ENCODE measurements around the gene STRADB. TPM values are rescaled to one million over a fixed set of nuclear protein-coding genes. Genes with fewer than 3 reads are reported as not detected.

The STRADB gene
- total RNA-seq, 1 experiment from 2014 or later: 42.1 TPM

Other genes starting within 250 kb of the STRADB start
- 24.2 and 27.2 TPM in 2 replicates for gene CASP8, start 191.2 kb upstream of the STRADB start, total RNA-seq (2014; rRNA removed; shearing (Covaris generic))
- gene FLACC1, start 94.4 kb upstream of the STRADB start, total RNA-seq (2014; rRNA removed; shearing (Covaris generic)): 0.23 TPM in 1 of 2 replicates, not detected in the other
- gene TRAK2, start 282 bp upstream of the STRADB start, total RNA-seq (2014; rRNA removed; shearing (Covaris generic)): 16.2 and 20.4 TPM in 2 replicates
- gene TMEM237, start 191.8 kb downstream of the STRADB start, total RNA-seq (2014; rRNA removed; shearing (Covaris generic)): 46.3 and 53.9 TPM in 2 replicates
- not detected in 2 replicates for gene MPP4, start 246.9 kb downstream of the STRADB start, total RNA-seq (2014; rRNA removed; shearing (Covaris generic))